Neural cell (in vitro differentiated cells): ENCODE data around the gene RCC2. TPM values are rescaled to one million over a fixed set of nuclear protein-coding genes. Genes with fewer than 3 reads are reported as not detected.

Experiments used
- H2AFZ ChIP-seq: fragments of 200-600, 300-800 bp; sonication (generic), shearing (Covaris generic); 2 replicates; pipeline ENCODE4 v1.6.0; 2014; ENCODE audit warnings: low read depth, mild to moderate bottlenecking, antibody characterized with exemption, low read length, moderate library complexity
- H3F3A ChIP-seq: fragments of 200-600 bp; shearing (Covaris generic); 2 replicates; pipeline ENCODE4 v1.6.1; 2016; ENCODE audit warnings: mild to moderate bottlenecking, moderate library complexity, mixed read lengths, antibody characterized with exemption, low read length; ENCODE audit not compliant: insufficient read depth, poor library complexity, severe bottlenecking
- H3K27ac ChIP-seq: fragments of 200-600, 300-800 bp; sonication (generic), shearing (Covaris generic); 2 replicates; pipeline ENCODE4 v1.5.1; 2014; ENCODE audit warnings: mild to moderate bottlenecking, low read length, moderate library complexity
- H3K27me3 ChIP-seq: fragments of 300-800, 200-600 bp; sonication (generic), shearing (Covaris generic); 2 replicates; pipeline ENCODE4 v1.6.0; 2014; ENCODE audit warnings: mild to moderate bottlenecking, low read depth, low read length, moderate library complexity; ENCODE audit not compliant: insufficient read depth
- H3K36me3 ChIP-seq: fragments of 300-800, 200-600 bp; sonication (generic), shearing (Covaris generic); 2 replicates; pipeline ENCODE4 v1.5.1; 2014; ENCODE audit warnings: mild to moderate bottlenecking, antibody characterized with exemption, low read length, moderate library complexity; ENCODE audit not compliant: insufficient read depth
- H3K4me2 ChIP-seq: fragments of 300-800, 200-600 bp; sonication (generic), shearing (Covaris generic); 2 replicates; pipeline ENCODE4 v1.6.0; 2014; ENCODE audit warnings: mild to moderate bottlenecking, low read length
- H3K4me3 ChIP-seq: fragments of 300-800, 200-600 bp; sonication (generic), shearing (Covaris generic); 2 replicates; pipeline ENCODE4 v1.5.1; 2014; ENCODE audit warnings: mild to moderate bottlenecking, low read length, moderate library complexity
- H3K79me2 ChIP-seq: fragments of 200-600 bp; shearing (Covaris generic); replicated peaks from 2 replicates; pipeline ENCODE4 v1.6.0; 2014; ENCODE audit warnings: mild to moderate bottlenecking, low read length, moderate library complexity; ENCODE audit not compliant: insufficient read depth
- H3K9ac ChIP-seq: fragments of 300-800, 200-600 bp; sonication (generic), shearing (Covaris generic); 2 replicates; pipeline ENCODE4 v1.6.1; 2016; ENCODE audit warnings: mild to moderate bottlenecking, low read length, mixed read lengths
- H3K9me2 ChIP-seq: fragments of 200-600 bp; shearing (Covaris generic); 2 replicates; pipeline ENCODE4 v1.6.1; 2016; ENCODE audit warnings: mild to moderate bottlenecking, low read length, mixed read lengths; ENCODE audit not compliant: insufficient read depth
- H3K9me3 ChIP-seq: fragments of 200-600, 300-800 bp; sonication (generic), shearing (Covaris generic); 2 replicates; pipeline ENCODE4 v1.6.1; 2016; ENCODE audit warnings: mild to moderate bottlenecking, mixed run types, low read length, moderate library complexity, mixed read lengths
- H4K20me1 ChIP-seq: fragments of 200-600 bp; shearing (Covaris generic); 2 replicates; pipeline ENCODE4 v1.6.1; 2016; ENCODE audit warnings: mild to moderate bottlenecking, mixed run types; ENCODE audit not compliant: insufficient read depth
- CTCF ChIP-seq: fragments of 450-650 bp; IDR thresholded peaks from 2 replicates; pipeline ENCODE4 v1.5.1; 2014; ENCODE audit warnings: antibody characterized with exemption, mild to moderate bottlenecking, moderate library complexity; ENCODE audit not compliant: poor library complexity, severe bottlenecking
- EP300 ChIP-seq: fragments of 450-650 bp; conservative IDR thresholded peaks from 2 replicates; pipeline ENCODE4 v1.6.1; 2014; ENCODE audit warnings: antibody characterized with exemption, mild to moderate bottlenecking, moderate library complexity; ENCODE audit not compliant: poor library complexity, severe bottlenecking
- EZH2 ChIP-seq: fragments of 200-600, 300-800 bp; shearing (Covaris generic), sonication (generic); IDR thresholded peaks from 2 replicates; pipeline ENCODE4 v1.6.1; 2014; ENCODE audit warnings: antibody characterized with exemption, low read length, borderline replicate concordance, mild to moderate bottlenecking; ENCODE audit not compliant: insufficient read depth, poor library complexity, severe bottlenecking
- MXI1 ChIP-seq: fragments of 450-650 bp; conservative IDR thresholded peaks from 2 replicates; pipeline ENCODE4 v1.6.1; 2014; ENCODE audit warnings: antibody characterized with exemption, mild to moderate bottlenecking; ENCODE audit not compliant: poor library complexity, severe bottlenecking
- POLR2AphosphoS5 ChIP-seq: IDR thresholded peaks from 2 replicates; pipeline ENCODE4 v1.6.1; 2012
- RAD21 ChIP-seq: fragments of 450-650 bp; conservative IDR thresholded peaks from 2 replicates; pipeline ENCODE4 v1.6.1; 2014; ENCODE audit warnings: antibody characterized with exemption, mild to moderate bottlenecking, moderate library complexity
- REST ChIP-seq: IDR thresholded peaks from 2 replicates; pipeline ENCODE4 v1.6.1; 2012; ENCODE audit warnings: borderline replicate concordance
- SMC3 ChIP-seq: fragments of 450-650 bp; conservative IDR thresholded peaks from 2 replicates; pipeline ENCODE4 v1.6.1; 2014; ENCODE audit warnings: antibody characterized with exemption, mild to moderate bottlenecking, moderate library complexity; ENCODE audit not compliant: poor library complexity
- TAF1 ChIP-seq: IDR thresholded peaks from 2 replicates; pipeline ENCODE4 v1.6.1; 2012; ENCODE audit warnings: low read depth
- polyA plus RNA-seq: library from polyadenylated mRNA; depleted of rRNA; stranded (reverse); fragments of >200 nt; gene quantifications from 2 replicates; pipeline ENCODE4 v1.2.3, GENCODE V29; 2014

The RCC2 gene
- polyA plus RNA-seq, 1 donor from 2014 or later: 34.4 TPM

- H3K36me3 ChIP-seq: no peaks in the 10 kb centered on the region
- no peak overlapping the region for H3K27ac ChIP-seq
- H3K4me3 ChIP-seq: no peak overlapping the region
- no peak overlapping the region for H2AFZ ChIP-seq
- no peaks in the 10 kb centered on the region for H3K27me3 ChIP-seq
- H3F3A ChIP-seq: no peaks in the 10 kb centered on the region
- no peak for TF ChIP-seq RAD21
- TF ChIP-seq MXI1: no peak
- no peak for TF ChIP-seq EZH2
- TF ChIP-seq TAF1: no peak
- no peak for TF ChIP-seq EP300
- TF ChIP-seq POLR2AphosphoS5: no peak
- no peak for TF ChIP-seq SMC3
- no peak for TF ChIP-seq CTCF
- no peak for TF ChIP-seq REST
- H3K4me2 ChIP-seq: no peak overlapping the region
- no peak overlapping the region for H3K9ac ChIP-seq
- H3K9me3 ChIP-seq: no peaks in the 10 kb centered on the region
- H3K9me2 ChIP-seq: no peaks in the 10 kb centered on the region
- no peaks in the 10 kb centered on the region for H4K20me1 ChIP-seq
- H3K79me2 ChIP-seq: no peaks in the 10 kb centered on the region
These were observed 33.3 kb upstream of the RCC2 start for GRCh38 chr1:17472814-17473213.

- Histone ChIP-seq H4K20me1 (no peaks in the 10 kb centered on the region), H3K4me3 (no peak overlapping the region), H3K9ac (no peak overlapping the region), H3K36me3 (no peaks in the 10 kb centered on the region), H3K79me2 (no peaks in the 10 kb centered on the region), H3K27ac (no peak overlapping the region), H3K27me3 (no peaks in the 10 kb centered on the region), H3K4me2 (no peak overlapping the region), H3K9me2 (no peaks in the 10 kb centered on the region), H3F3A (no peaks in the 10 kb centered on the region), H3K9me3 (no peaks in the 10 kb centered on the region), H2AFZ (no peak overlapping the region)
- no peak for TF ChIP-seq EZH2
- no peak for TF ChIP-seq RAD21
- TF ChIP-seq REST: no peak
- no peak for TF ChIP-seq MXI1
- TF ChIP-seq SMC3: no peak
- no peak for TF ChIP-seq POLR2AphosphoS5
- TF ChIP-seq EP300: no peak
- no peak for TF ChIP-seq CTCF
- TF ChIP-seq TAF1: no peak
These were observed 31.9 kb upstream of the RCC2 start for GRCh38 chr1:17471393-17471792.
